HG02610 (cell line): ENCODE results near the gene HMBS.
"Not testable (repeated sequence)": the region's sequence is repeated elsewhere in the genome, so short reads cannot be mapped to it uniquely, and the experiment has no call there.

Experiments used
- ATAC-seq: cut with Tn5 transposase; IDR thresholded peaks from one replicate; pipeline ENCODE4 v1.9.1; 2021; ENCODE audit warnings: mild to moderate bottlenecking, moderate library complexity; ENCODE audit not compliant: unreplicated experiment

The HMBS gene

DNA sequence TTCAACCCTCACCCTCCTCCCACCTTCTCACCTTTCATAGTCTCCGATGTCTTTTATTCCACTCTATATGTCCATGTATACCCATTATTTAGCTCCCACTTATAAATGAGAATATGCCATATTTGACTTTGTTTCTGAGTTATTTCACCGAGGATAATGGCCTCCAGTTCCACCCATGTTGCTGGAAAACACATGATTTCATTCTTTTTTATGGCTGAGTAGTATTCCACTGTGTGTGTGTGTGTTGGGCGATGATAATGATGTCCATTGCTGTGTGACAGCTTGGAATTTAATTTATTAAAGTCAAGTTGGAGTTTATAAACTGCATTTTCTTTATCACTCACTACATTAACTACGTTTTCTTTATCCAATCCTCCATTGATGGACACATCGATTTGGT lies 33.5 kb downstream of the HMBS start:
- no peak for ATAC-seq

GRCh38 chr11:119118946-119119345 lies 34.3 kb downstream of the HMBS start:
- no peak for ATAC-seq

- no peak for ATAC-seq
These were observed 35.9 kb downstream of the HMBS start for GRCh38 chr11:119120639-119121007.

- peak; percentile 95 for ATAC-seq
These were observed 36.5 kb downstream of the HMBS start, which contains the start of gene HINFP for GRCh38 chr11:119121008-119121810. HINFP (plus strand) TSS chr11:119121580; CDS start chr11:119126945, 5,365 bp downstream.

GRCh38 chr11:119121811-119122124 lies 37.1 kb downstream of the HMBS start:
- peak; percentile 12 for ATAC-seq

GRCh38 chr11:119125821-119126220 lies 41.1 kb downstream of the HMBS start:
- ATAC-seq, result no peak

DNA sequence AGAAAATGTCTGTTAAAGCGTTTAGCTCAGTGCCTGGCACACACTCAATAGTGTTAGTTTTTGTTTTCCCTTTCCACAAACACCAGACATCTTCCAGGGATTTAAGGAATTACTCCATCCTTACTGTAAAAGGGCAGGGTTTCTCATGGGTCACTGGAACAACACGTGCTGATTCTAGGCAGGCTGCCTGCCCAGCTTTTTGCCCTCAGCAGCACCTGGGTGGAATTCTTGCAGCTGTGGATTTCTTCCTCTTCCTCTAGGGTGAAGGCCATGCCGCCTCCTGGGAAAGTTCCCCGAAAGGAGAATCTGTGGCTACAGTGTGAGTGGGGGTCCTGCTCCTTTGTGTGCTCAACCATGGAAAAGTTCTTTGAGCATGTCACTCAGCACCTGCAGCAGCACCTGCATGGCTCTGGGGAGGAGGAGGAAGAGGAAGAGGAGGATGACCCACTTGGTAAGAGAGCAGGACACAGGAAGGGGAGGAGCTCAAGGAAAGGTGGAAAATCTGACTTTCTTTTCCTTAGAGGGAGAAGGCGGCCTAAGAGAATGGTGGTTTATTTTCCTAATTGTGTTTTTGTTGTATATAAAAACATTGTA lies 42.1 kb downstream of the HMBS start:
- no peak for ATAC-seq

- ATAC-seq, result no peak
These were observed 46.0 kb downstream of the HMBS start for GRCh38 chr11:119130662-119131061.

GRCh38 chr11:119134389-119134978 lies 49.8 kb downstream of the HMBS start:
- ATAC-seq, result no peak

GRCh38 chr11:119139276-119139675 lies 54.6 kb downstream of the HMBS start:
- ATAC-seq, result not testable (repeated sequence)
